GM19239 (cell line): ENCODE results near the gene FAM151A.

Experiments
- DNase-seq: peaks from one replicate; pipeline ENCODE4 v3.0.0; 2011; ENCODE audit warnings: low spot score; ENCODE audit not compliant: insufficient read length
- FAIRE-seq: peaks from 2 replicates; lab custom pipeline; 2011; peaks lifted over from hg19 to GRCh38; lab: Jason Lieb, UNC

The FAM151A gene

DNA sequence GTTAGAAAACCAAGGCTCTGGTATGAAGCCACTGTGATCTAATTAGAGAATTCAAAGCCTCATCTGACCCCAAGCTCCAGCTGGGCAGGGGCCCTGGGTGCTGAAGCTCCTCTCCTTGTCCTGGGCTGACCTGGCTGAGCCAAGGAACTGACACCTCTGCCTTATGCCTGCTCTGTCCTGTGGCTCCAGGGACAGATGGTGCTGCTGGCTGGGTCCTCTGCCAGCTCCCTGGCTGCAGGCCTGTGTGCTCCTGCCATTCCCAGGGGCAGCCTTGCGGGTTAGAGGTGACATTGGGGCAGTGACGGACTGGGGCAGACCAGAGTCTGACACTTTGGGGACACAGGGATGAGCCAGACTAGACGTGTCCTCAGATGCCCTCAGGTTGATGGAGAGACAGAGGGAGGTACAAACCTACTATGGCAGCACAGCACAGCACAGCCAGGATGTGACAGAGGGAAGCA, 63.5 kb downstream of the FAM151A start:
- FAIRE-seq, result no peak

More for the DNA sequence above, 63.5 kb downstream of the FAM151A start:
- DNase-seq, result no peak
